Measurements from ENCODE around the gene PLCD3. TPM values are rescaled to one million over a fixed set of nuclear protein-coding genes. Genes with fewer than 3 reads are reported as not detected.
A peak's percentile ranks its signal among the peaks of the same experiment; 100 is the strongest.

PLCD3 gene
- total and polyA plus RNA-seq, 2 of the 13 experiments (the other 11 are each of a cell fraction or from before 2014, with no cell fraction given), result 11.3 to 39.1 TPM

DNA sequence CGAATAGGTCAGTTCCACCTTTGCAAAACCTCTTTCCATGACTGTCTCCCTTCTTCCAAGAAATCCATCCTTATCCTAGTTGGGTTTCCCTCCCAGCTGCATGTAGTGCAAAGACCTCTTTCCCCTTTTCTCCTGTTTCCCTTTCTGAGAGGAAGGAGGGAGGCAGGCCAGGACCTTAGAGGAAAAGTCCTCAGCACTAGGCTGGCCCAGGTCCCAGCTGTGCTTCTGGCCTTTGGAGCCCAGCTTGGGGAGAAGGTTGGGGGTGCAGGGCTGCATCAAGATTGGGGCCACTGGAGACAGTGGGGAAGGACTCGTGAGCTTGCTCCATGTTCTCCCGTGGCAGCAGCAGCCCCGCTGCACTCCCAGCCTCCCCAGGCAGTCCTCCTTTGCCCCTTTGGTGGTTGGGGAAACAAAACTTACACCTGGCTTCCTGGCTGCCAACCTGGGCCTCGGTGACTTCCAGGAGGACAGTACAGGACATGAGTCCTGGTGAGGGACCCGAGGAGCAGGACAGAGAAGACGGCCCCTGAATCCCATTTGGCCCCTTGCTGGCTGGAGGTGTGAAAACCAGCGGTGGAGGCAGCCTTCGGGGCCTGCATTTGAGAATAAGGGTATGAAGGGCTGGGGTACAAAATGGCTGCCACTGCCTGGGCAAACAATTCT, 29.8 kb upstream of the PLCD3 start (continued):
- TF ChIP-seq, protein P1, sequence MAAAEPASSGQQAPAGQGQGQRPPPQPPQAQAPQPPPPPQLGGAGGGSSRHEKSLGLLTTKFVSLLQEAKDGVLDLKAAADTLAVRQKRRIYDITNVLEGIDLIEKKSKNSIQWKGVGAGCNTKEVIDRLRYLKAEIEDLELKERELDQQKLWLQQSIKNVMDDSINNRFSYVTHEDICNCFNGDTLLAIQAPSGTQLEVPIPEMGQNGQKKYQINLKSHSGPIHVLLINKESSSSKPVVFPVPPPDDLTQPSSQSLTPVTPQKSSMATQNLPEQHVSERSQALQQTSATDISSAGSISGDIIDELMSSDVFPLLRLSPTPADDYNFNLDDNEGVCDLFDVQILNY (CRISPR knock-in tag; conservative IDR thresholded peaks at IDR 0.05), result no peak
- TF ChIP-seq ATAD3A (CRISPR knock-in tag; IDR thresholded peaks at IDR 0.05) (no peak), ZNF772 (CRISPR knock-in tag; IDR thresholded peaks at IDR 0.05) (no peak; the same call in 1 of the 2 replicates), ZNF709 (CRISPR knock-in tag; IDR thresholded peaks at IDR 0.05) (peak; percentile 45; the same call in 1 of the 2 replicates), DNMT1 (CRISPR knock-in tag; IDR thresholded peaks at IDR 0.05) (no peak), ZNF430 (CRISPR knock-in tag; IDR thresholded peaks at IDR 0.05) (no peak; the same call in 1 of the 2 replicates), ZNF570 (CRISPR knock-in tag; IDR thresholded peaks at IDR 0.05; ENCODE audit: borderline replicate concordance) (no peak), KLF16 (CRISPR knock-in tag; IDR thresholded peaks at IDR 0.05) (0 out of 4 replicates have a peak, but pooled peaks of 1 of the 2 experiments have one; percentile 2), ZNF766 (CRISPR knock-in tag; IDR thresholded peaks at IDR 0.05; ENCODE audit: borderline replicate concordance) (no peak; the same call in 1 of the 2 replicates), MLLT10 (CRISPR knock-in tag; IDR thresholded peaks at IDR 0.05) (no peak), ZNF33A (CRISPR knock-in tag; IDR thresholded peaks at IDR 0.05; ENCODE audit: borderline replicate concordance) (no peak), POLR2A (IDR thresholded peaks at IDR 0.05; ENCODE audit: insufficient read depth in 1 of 2, low read depth in 2 of 2, low read length in 2 of 2) (no peak), DPF2 (CRISPR knock-in tag; IDR thresholded peaks at IDR 0.05; ENCODE audit: borderline replicate concordance, low read depth) (no peak), ZNF207 (IDR thresholded peaks at IDR 0.05; ENCODE audit: borderline replicate concordance) (no peak), ZNF589 (CRISPR knock-in tag; conservative IDR thresholded peaks at IDR 0.05) (0 out of 2 replicates have a peak, but pooled peaks have one; percentile 24), SRY (CRISPR knock-in tag; IDR thresholded peaks at IDR 0.05) (no peak), ZNF556 (CRISPR knock-in tag; IDR thresholded peaks at IDR 0.05; ENCODE audit: borderline replicate concordance) (no peak), SUZ12 (IDR thresholded peaks at IDR 0.05; ENCODE audit: low read depth, low read length) (no peak)
- TF ChIP-seq, protein P2, sequence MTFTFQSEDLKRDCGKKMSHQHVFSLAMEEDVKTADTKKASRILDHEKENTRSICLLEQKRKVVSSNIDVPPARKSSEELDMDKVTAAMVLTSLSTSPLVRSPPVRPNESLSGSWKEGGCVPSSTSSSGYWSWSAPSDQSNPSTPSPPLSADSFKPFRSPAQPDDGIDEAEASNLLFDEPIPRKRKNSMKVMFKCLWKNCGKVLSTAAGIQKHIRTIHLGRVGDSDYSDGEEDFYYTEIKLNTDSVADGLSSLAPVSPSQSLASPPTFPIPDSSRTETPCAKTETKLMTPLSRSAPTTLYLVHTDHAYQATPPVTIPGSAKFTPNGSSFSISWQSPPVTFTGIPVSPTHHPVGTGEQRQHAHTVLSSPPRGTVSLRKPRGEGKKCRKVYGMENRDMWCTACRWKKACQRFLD (CRISPR knock-in tag; IDR thresholded peaks at IDR 0.05; ENCODE audit: borderline replicate concordance), result no peak; the same call in 1 of the 2 replicates
- TF ChIP-seq, protein P3, sequence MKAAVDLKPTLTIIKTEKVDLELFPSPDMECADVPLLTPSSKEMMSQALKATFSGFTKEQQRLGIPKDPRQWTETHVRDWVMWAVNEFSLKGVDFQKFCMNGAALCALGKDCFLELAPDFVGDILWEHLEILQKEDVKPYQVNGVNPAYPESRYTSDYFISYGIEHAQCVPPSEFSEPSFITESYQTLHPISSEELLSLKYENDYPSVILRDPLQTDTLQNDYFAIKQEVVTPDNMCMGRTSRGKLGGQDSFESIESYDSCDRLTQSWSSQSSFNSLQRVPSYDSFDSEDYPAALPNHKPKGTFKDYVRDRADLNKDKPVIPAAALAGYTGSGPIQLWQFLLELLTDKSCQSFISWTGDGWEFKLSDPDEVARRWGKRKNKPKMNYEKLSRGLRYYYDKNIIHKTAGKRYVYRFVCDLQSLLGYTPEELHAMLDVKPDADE (CRISPR knock-in tag; IDR thresholded peaks at IDR 0.05), result no peak
- TF ChIP-seq, protein P4, sequence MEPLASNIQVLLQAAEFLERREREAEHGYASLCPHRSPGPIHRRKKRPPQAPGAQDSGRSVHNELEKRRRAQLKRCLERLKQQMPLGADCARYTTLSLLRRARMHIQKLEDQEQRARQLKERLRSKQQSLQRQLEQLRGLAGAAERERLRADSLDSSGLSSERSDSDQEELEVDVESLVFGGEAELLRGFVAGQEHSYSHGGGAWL (CRISPR knock-in tag; IDR thresholded peaks at IDR 0.05), result no peak; the same call in 1 of the 2 replicates
- TF ChIP-seq, protein P5, sequence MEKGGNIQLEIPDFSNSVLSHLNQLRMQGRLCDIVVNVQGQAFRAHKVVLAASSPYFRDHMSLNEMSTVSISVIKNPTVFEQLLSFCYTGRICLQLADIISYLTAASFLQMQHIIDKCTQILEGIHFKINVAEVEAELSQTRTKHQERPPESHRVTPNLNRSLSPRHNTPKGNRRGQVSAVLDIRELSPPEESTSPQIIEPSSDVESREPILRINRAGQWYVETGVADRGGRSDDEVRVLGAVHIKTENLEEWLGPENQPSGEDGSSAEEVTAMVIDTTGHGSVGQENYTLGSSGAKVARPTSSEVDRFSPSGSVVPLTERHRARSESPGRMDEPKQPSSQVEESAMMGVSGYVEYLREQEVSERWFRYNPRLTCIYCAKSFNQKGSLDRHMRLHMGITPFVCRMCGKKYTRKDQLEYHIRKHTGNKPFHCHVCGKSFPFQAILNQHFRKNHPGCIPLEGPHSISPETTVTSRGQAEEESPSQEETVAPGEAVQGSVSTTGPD (CRISPR knock-in tag; IDR thresholded peaks at IDR 0.05), result no peak
- TF ChIP-seq, protein P6, sequence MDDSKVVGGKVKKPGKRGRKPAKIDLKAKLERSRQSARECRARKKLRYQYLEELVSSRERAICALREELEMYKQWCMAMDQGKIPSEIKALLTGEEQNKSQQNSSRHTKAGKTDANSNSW (CRISPR knock-in tag; IDR thresholded peaks at IDR 0.05; ENCODE audit: borderline replicate concordance), result no peak
- TF ChIP-seq, protein P7, sequence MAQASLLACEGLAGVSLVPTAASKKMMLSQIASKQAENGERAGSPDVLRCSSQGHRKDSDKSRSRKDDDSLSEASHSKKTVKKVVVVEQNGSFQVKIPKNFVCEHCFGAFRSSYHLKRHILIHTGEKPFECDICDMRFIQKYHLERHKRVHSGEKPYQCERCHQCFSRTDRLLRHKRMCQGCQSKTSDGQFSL (CRISPR knock-in tag; IDR thresholded peaks at IDR 0.05), result no peak; the same call in 1 of the 2 replicates
